Keratinocyte (primary cell): Measurements from ENCODE around the gene PRG3. TPM values are rescaled to one million over a fixed set of nuclear protein-coding genes. Genes with fewer than 3 reads are reported as not detected.

Experiments used
- DNase-seq: peaks from one replicate; pipeline ENCODE4 v3.0.0-alpha.2; 2011; ENCODE audit warnings: low read depth, missing footprints, low spot score
- FAIRE-seq: peaks from 2 replicates; lab custom pipeline; 2011; peaks lifted over from hg19 to GRCh38; lab: Jason Lieb, UNC
- H2AFZ ChIP-seq: 2 replicates; pipeline ENCODE4 v1.6.0; 2012; ENCODE audit warnings: low read length, control low read depth, inconsistent platforms; ENCODE audit not compliant: control insufficient read depth
- H3K27ac ChIP-seq: 2 replicates; pipeline ENCODE4 v1.5.1; 2011; ENCODE audit warnings: low read length; ENCODE audit not compliant: control insufficient read depth, insufficient read depth
- H3K27me3 ChIP-seq: 3 replicates; pipeline ENCODE4 v1.6.0; 2011; ENCODE audit warnings: low read length; ENCODE audit not compliant: control insufficient read depth, insufficient read depth; ENCODE audit errors: extremely low read depth
- H3K36me3 ChIP-seq, 2 experiments: 2 replicates in 1 of 2; 3 replicates in 1 of 2; pipeline ENCODE4 v1.5.1; 2011; ENCODE audit warnings: low read length in 2 of 2, mild to moderate bottlenecking in 1 of 2; ENCODE audit not compliant: control insufficient read depth in 2 of 2, insufficient read depth in 2 of 2; ENCODE audit errors: extremely low read depth in 1 of 2
- H3K4me1 ChIP-seq: 3 replicates; pipeline ENCODE4 v1.5.1; 2011; ENCODE audit warnings: low read length; ENCODE audit not compliant: control insufficient read depth, insufficient read depth; ENCODE audit errors: extremely low read depth
- H3K4me2 ChIP-seq: 3 replicates; pipeline ENCODE4 v1.6.0; 2011; ENCODE audit warnings: low read depth, low read length; ENCODE audit not compliant: control insufficient read depth, insufficient read depth; ENCODE audit errors: extremely low read depth
- H3K4me3 ChIP-seq, 3 experiments: fragments of 200-600 bp in 1 of 3; sonication (generic) in 1 of 3; 2 replicates in 2 of 3; 3 replicates in 1 of 3; pipeline ENCODE4 v1.5.1; 2011 to 2016; ENCODE audit warnings: low read length in 3 of 3, mild to moderate bottlenecking in 3 of 3, control low read depth in 2 of 3, inconsistent platforms in 1 of 3, low read depth in 1 of 3, mixed read lengths in 1 of 3, mixed run types in 1 of 3, moderate library complexity in 1 of 3; ENCODE audit not compliant: control insufficient read depth in 2 of 3, insufficient read depth in 2 of 3; ENCODE audit errors: extremely low read depth in 1 of 3
- H3K79me2 ChIP-seq: 2 replicates; pipeline ENCODE4 v1.6.0; 2012; ENCODE audit warnings: low read length; ENCODE audit not compliant: control insufficient read depth, insufficient read depth
- H3K9ac ChIP-seq: 3 replicates; pipeline ENCODE4 v1.6.0; 2011; ENCODE audit warnings: low read length; ENCODE audit not compliant: control insufficient read depth, insufficient read depth; ENCODE audit errors: extremely low read depth
- H3K9me1 ChIP-seq: 3 replicates; pipeline ENCODE4 v1.6.0; 2011; ENCODE audit warnings: low read length; ENCODE audit not compliant: control insufficient read depth, insufficient read depth; ENCODE audit errors: extremely low read depth
- H3K9me3 ChIP-seq: 2 replicates; pipeline ENCODE4 v1.5.1; 2012; ENCODE audit warnings: low read depth, low read length; ENCODE audit not compliant: control insufficient read depth
- H4K20me1 ChIP-seq: 3 replicates; pipeline ENCODE4 v1.6.0; 2011; ENCODE audit warnings: low read length; ENCODE audit not compliant: control insufficient read depth, insufficient read depth; ENCODE audit errors: extremely low read depth
- CTCF ChIP-seq, 3 experiments: IDR thresholded peaks in 1 of 3; conservative IDR thresholded peaks in 1 of 3; optimal IDR thresholded peaks in 1 of 3; 2 replicates in 2 of 3; 3 replicates in 1 of 3; pipeline versions ENCODE3 to v1.5.1; 2011; ENCODE audit warnings: low read length in 3 of 3, mild to moderate bottlenecking in 3 of 3, moderate library complexity in 2 of 3, control low read depth in 1 of 3, inconsistent platforms in 1 of 3; ENCODE audit not compliant: insufficient read depth in 2 of 3; ENCODE audit errors: extremely low read depth in 1 of 3
- EZH2 ChIP-seq: IDR thresholded peaks from one replicate; pipeline ENCODE4 v1.6.1; 2012; ENCODE audit warnings: inconsistent platforms, mild to moderate bottlenecking, low read length, moderate library complexity
- dilution Hi-C: fragments of 300-500 bp; cut with MboI; formaldehyde crosslinking; loops from one replicate; pipeline ENCODE4 v1.7.0; 2020; ENCODE audit warnings: low sequenced_read_pairs; ENCODE audit not compliant: extremely low pct_ligation_motif_present
- polyA minus RNA-seq, 3 experiments: library from RNA; depleted of rRNA, polyadenylated mRNA; stranded (reverse); fragments of >200 nt; gene quantifications; 1 replicate in 1 of 3; 2 replicates in 1 of 3; 3 replicates in 1 of 3; pipeline ENCODE4 v1.2.3, GENCODE V29; 2011
- polyA plus RNA-seq, 5 experiments: library from polyadenylated mRNA; depleted of rRNA in 3 of 5; stranded (reverse) in 3 of 5; stranded (forward) in 1 of 5; unstranded in 1 of 5; fragments of >200 nt; gene quantifications; 1 replicate in 1 of 5; 2 replicates in 3 of 5; 3 replicates in 1 of 5; pipeline versions ENCODE4 v1.2.1 to v1.2.3, GENCODE V29; 2011 to 2012; ENCODE audit warnings: missing spikeins in 2 of 5, low read depth in 1 of 5, low replicate concordance in 1 of 5

Gene PRG3
- polyA plus RNA-seq (not detected in 3 replicates), polyA minus RNA-seq (not detected in 3 replicates)
- polyA plus RNA-seq (2011; ENCODE audit: low read depth) = not detected
- polyA plus RNA-seq (2011; cell fraction: cytosol; rRNA removed) = not detected in 2 replicates
- polyA plus RNA-seq (2011; cell fraction: nucleus; rRNA removed) = not detected in 2 replicates
- not detected in 2 replicates for polyA plus RNA-seq (2012; ENCODE audit: low replicate concordance)
- polyA minus RNA-seq (2011; cell fraction: cytosol; rRNA and poly(A)+ RNA removed) = not detected
- polyA minus RNA-seq (2011; cell fraction: nucleus; rRNA and poly(A)+ RNA removed) = not detected in 2 replicates

- H2AFZ ChIP-seq = no peak within 1 kb of the TSS
- H3K9me1 ChIP-seq = no peaks in the 10 kb centered on the region
- dilution Hi-C loops = no loop called here
- no peak for DNase-seq
- H3K27ac ChIP-seq = no peak within 1 kb of the TSS
- H3K36me3 ChIP-seq = no peaks in the 10 kb centered on the region
- H3K4me2 ChIP-seq = no peak within 1 kb of the TSS
- TF ChIP-seq EZH2 (no peak), CTCF (optimal IDR thresholded peaks at IDR 0.05 in 1 of 3, IDR thresholded peaks at IDR 0.05 in 1 of 3, conservative IDR thresholded peaks at IDR 0.05 in 1 of 3; ENCODE audit: extremely low read depth in 1 of 3, insufficient read depth in 2 of 3, low read length in 3 of 3) (no peak)
- H3K9me3 ChIP-seq = no peaks in the 10 kb centered on the region
- H3K27me3 ChIP-seq = no peaks in the 10 kb centered on the region
- no peak for FAIRE-seq
- H3K4me3 ChIP-seq = no peak within 1 kb of the TSS
- H3K79me2 ChIP-seq = no peaks in the 10 kb centered on the region
- no peaks in the 10 kb centered on the region for H4K20me1 ChIP-seq
- H3K9ac ChIP-seq = no peak within 1 kb of the TSS
- H3K4me1 ChIP-seq = no peaks in the 10 kb centered on the region
These were observed at the start of gene PRG3 for GRCh38 chr11:57380975-57381374. PRG3 (minus strand) TSS chr11:57381150; CDS start chr11:57380708, 442 bp downstream.

GRCh38 chr11:57429946-57430345 lies 49.0 kb upstream of the PRG3 start:
- no peak overlapping the region for H3K4me2 ChIP-seq
- dilution Hi-C loops = no loop called here
- no peaks in the 10 kb centered on the region for H3K9me1 ChIP-seq
- H2AFZ ChIP-seq = no peak overlapping the region
- no peaks in the 10 kb centered on the region for H3K27me3 ChIP-seq
- H4K20me1 ChIP-seq = no peaks in the 10 kb centered on the region
- FAIRE-seq (no peak), DNase-seq (no peak)
- no peak overlapping the region for H3K4me3 ChIP-seq
- no peak overlapping the region for H3K27ac ChIP-seq
- no peaks in the 10 kb centered on the region for H3K9me3 ChIP-seq
- H3K9ac ChIP-seq = no peak overlapping the region
- H3K79me2 ChIP-seq = peaks cover 8% of the 10 kb centered on the region
- TF ChIP-seq EZH2 (no peak), CTCF (optimal IDR thresholded peaks at IDR 0.05 in 1 of 3, IDR thresholded peaks at IDR 0.05 in 1 of 3, conservative IDR thresholded peaks at IDR 0.05 in 1 of 3; ENCODE audit: extremely low read depth in 1 of 3, insufficient read depth in 2 of 3, low read length in 3 of 3) (no peak)
- peaks cover 39% of the 10 kb centered on the region for H3K4me1 ChIP-seq
- no peaks in the 10 kb centered on the region for H3K36me3 ChIP-seq
